SHP77 treated with DMSO at 0.1 percent for 48 hours (cell line): ENCODE results near the gene UBXN6.

Experiments
- DNase-seq: peaks from one replicate; lab custom pipeline; 2025; lab: John Stamatoyannopoulos, UW

The UBXN6 gene

DNA sequence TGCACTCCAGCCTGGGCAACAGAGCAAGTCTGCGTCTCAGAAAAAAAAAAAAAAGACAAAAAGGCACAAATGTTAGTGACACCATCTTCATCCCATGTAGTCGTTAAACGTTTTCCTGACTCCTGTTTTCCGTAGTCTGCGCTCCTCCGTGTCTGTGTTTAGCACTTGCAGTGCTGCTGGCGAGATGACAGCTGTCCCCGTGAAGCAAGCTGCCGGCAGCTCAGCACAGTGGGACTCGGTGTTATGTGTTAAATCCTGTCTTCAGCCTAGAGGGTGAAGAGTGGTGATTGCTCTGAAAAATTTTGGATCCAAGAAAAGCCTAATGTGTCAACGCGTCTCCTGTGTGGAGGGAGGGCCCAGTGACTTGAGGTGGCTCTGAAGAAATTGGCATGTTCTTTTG lies 18.4 kb downstream of the UBXN6 start:
- no peak for DNase-seq

DNA sequence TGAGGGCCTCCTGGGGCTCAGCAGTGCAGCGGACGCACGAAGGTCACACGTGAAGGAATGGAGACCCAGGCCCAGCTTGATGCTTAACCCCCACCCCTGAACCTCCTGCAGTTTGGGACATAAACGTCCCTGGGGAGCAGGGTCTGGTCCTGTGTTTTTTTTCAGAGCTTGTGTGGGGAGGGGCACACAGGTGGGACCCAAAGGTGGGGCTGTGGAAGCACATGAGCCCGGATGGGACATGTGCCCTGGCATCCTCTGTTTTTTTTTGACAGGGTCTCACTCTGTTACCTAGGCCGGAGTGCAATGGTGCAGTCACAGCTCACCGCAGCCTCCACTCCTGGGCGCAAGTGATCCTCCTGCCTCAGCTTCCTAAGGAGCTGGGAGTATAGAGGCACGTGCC lies 20.5 kb downstream of the UBXN6 start:
- DNase-seq, result no peak

DNA sequence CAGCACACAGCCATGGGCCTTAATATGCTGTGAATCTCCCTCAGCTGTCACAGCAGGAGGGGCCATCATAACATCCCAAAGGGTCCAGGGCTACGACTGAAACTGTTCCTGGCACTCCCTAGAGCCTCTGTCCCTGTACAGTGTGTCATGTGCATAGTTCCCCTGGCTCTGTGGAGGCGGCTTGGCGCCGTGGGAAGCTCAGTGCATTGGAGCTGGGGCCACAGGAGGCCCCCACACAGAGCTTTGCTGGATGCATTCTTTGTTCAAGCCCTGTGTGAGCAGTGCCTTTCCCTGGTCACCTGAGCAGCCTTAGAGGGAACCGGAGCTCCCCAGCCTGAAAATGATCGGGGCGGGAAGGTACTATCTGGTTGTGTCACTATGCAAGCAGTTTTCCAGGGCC lies 21.4 kb downstream of the UBXN6 start:
- DNase-seq, result no peak

DNA sequence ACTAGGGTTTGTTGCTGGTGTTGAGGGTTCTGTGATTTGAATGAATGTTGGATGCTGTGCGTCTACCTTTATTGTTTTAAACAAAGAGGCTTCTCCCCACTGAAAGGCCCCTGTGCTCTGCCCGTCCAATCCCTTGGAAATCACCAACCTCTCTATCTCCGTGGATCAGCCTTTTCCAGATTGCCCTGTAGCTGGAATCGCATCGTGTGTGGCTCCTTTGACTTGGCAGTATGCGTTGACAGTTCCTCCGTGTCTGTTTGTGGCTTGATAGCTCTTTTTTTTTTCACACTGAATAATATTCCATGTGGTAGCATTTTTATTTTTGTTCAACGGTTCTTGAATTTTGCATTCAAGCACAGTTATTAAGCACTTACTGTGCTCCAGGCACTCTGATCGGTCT lies 23.2 kb downstream of the UBXN6 start:
- DNase-seq, result no peak

DNA sequence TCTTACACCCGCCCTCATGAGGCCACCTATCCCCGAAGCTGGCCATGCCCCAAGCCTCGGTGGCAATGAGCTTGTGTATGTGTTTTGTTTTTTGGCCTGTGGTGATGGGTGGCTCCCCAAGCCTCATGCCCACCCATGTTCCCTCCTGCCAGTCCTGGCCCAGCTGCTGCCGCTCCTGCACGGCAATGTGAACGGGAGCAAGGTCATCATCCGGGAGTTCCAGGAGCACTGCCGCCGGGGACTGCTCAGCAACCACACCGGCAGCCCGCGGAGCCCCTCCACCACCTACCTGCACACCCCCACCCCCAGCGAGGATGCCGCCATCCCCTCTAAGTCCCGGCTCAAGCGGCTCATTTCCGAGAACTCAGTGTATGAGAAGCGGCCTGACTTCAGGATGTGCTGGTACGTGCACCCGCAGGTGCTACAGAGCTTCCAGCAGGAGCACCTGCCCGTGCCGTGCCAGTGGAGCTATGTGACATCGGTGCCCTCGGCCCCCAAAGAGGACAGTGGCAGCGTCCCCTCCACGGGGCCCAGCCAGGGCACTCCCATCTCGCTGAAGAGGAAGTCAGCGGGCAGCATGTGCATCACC lies 24.6 kb downstream of the UBXN6 start:
- no peak for DNase-seq

DNA sequence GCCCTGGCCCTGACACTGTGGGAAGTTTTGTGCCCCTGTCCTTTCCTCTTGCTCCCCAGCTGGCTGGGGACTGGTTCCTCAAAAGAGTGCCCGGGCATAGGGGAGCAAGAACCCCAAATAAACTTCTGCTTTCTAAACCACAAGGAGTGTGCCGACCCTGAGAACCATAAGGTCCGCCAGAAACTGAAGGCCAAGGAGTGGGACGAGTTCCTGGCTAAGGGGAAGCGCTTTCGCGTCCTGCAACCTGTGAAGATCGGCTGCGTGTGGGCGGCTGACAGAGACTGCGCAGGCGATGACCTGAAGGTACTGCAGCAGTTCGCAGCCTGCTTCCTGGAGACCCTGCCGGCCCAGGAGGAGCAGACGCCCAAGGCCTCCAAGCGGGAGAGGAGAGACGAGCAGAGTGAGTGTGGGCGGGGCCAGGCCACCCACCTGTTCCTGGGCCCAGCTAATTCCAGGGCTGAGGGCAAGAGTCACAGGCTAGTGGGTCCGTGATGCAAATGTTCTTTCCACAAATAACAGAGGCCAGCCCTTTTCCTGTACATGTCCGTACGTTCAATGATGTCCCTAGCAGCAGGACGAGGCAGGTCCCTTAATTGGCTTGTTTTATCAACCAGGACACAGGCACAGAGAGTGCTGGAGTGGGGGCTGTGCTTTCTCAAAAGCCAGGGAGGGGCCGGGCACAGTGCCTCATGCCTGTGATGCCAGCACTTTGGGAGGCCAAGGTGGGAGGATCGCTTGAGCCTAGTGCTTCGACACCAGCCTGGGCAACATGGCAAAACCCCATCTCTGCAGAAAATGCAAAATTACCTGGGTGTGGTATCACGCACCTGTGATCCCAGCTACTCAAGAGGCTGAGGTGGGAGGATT lies 25.6 kb downstream of the UBXN6 start:
- no peak for DNase-seq

DNA sequence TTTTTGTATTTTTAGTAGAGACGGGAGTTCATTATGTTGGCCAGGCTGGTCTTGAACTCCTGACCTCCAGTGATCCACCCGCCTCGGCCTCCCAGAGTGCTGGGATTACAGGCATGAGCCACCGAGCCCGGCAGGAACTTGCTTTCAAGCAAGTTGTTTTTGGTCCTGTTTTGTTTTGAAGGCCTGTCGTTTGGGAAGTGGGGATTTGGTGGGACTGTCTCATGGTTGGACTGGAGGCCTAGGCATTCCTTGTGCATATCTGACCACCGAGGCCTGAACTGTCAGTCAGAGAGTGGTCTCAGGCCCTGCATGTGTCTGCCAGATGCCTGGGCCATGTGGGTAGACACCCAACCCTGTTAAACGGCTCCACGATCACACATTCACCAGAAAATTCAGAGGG lies 26.3 kb downstream of the UBXN6 start:
- no peak for DNase-seq

DNA sequence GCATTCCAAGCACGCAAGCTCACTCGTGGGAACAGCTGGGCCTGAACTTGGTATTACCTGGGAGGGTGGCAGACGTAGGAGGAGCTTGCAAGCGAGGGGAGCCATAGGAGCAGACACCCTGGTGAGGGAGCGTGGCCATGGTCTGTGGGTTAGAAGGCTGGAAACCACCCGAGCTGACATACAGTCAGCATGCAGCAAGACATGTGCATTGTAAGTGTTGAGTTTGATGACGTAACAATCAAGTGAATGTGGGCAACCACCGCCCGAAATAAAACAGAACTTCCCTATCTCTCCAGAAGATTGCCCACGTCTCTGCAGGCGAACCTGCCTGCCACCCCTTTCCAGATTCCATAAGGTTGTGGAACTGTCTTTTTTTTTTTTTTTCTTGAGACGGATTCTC lies 26.8 kb downstream of the UBXN6 start:
- no peak for DNase-seq

DNA sequence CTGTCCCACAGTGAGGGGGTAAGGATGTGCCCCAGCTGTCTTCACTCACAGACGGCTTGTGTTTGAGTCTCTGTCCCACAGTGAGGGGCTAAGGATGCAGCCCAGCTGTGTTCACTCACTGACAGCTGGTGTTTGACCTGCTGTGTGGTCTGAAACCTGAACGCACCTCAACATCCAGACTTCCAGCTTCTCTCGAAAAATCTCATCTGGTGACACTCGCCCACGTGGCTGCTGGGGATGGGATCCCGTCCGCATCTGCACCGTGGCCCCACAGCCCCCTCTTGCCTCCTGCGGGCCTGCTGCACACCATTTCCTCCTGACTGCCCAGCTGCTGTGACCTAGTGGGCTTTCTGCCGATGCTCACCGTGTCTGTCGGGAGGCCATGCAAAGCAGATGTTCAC lies 27.8 kb downstream of the UBXN6 start:
- DNase-seq, result no peak

DNA sequence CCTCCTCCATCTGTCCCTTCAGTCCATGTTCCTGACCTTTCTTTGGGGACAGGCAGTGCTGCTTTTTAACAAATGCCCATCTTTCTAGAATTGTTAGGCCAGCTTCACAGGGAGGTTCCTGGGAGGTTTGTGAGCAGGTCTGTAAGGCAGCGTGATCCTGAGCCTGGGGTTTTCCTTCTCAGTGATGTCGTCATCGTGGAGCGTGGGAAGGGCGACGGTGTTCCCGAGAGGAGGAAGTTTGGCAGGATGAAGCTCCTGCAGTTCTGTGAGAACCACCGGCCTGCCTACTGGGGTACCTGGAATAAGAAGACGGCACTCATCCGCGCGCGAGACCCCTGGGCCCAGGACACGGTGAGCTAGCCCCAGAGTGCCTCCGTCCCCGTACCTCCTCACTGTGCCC lies 28.3 kb downstream of the UBXN6 start:
- DNase-seq, result no peak

DNA sequence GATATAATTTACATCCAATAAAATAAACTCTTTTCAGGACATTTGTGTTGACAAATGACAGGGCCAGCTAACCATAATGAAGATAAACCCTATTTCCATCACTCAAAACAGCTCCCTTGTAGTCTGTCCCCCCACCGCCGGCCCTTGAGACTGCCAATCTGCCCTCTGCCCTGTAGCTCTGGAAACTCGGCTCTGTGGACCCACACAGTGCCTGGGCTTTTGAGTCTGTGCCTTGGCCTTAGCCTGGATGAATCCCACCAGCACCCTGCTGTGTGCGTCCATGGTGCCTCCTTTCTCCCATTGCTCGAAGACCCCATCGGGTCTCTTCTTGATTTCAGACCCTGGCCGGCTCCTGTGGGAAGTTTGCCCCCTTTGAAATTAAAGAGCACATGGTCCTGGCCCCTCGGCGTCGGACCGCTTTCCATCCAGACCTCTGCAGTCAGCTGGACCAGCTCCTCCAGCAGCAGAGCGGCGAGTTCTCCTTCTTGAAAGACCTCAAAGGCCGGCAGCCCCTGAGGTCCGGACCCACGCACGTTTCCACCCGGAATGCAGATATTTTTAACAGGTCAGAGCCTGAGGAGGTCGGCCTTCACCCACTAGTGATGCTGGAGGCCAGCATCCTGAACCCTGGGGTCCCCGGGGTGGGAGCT lies 29.1 kb downstream of the UBXN6 start:
- DNase-seq, result no peak

DNA sequence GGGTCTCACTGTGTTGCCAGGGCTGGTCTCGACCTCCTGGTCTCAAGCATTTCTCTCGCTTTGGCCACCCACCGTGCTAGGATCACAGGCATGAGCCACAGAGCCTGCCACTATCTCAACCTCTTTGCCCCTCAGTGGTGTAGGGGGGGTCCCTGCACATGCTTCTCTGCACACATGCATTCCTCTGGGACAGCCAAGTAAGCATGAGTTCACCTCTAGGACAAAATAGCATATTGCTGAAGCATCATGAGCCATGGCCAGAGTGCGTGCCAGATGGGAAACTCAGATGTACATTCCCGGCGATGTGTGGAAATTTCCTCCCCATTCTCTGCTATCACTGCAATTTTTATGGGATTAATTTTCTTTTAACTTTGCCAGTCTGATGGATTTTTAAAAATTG lies 32.1 kb downstream of the UBXN6 start:
- no peak for DNase-seq

DNA sequence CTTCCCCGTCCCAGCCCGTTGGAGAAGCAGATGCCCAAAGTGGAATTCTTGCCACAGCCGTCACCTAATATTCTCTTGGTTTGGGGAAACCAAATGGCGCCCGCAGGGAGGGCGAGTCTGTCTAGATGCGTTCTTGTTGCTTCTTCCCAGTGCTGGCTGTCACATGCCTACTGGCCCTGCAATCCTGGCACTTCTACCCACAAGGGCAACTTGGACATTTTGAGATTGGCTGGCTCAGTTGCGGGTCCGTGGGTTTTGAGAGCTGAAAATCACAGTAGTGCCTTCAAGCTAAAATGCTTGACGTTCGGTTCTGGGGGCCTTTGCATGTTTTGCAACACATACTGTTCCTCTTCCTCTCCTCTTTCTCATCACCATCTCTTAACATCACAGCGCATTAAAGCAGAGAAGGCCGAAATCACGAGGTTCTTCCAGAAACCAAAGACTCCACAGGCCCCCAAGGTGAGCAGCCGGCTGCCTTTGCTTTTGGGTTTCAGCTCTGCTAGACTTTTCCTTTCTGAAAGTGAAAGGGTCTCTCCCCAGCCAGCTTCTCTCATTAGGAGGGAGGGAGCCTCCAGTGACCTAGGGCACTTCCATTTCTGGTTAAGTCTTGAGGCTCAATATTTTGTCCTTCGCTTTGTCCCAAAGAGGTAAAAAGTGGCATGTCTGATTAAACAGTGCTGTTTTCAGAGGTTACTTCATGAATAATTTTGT lies 34.0 kb downstream of the UBXN6 start:
- DNase-seq, result no peak

DNA sequence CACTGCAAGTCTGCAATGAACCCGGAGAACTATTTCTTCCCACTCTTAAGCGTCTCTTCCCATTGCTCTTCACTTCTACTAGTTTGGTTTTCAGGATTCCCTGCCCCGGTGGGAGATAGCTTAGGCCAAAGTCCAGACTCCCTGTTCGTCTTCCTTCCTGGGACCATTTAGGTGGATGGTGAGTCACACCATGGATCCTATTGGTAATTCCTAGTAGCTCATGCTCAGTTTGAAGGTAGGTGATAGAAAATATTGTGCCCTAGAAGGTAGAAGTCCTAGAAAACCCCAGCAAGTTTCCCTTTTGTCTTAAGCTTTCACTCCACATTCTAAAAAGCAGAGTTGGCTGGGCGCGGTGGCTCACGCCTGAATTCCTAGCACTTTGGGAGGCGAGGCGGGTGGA lies 41.3 kb downstream of the UBXN6 start:
- no peak for DNase-seq

DNA sequence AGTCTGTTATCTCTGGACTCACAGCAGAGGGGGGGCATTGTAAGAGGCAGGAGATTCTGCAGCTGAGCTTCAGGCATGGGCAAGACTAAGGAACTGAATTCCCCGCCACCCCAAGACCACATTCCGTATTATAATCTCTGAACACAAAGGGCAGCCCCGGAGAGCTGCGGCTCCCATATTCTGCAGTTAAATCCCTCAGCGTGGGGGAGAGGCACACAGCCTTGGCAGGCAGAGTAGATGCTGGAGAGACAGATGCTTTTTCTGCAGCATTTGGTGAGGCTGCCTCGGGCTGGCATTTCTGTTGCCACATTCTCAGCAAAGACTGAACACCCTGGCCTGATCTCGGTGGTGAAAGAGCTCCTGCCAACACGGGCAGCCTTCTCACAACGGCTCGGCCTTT lies 42.2 kb downstream of the UBXN6 start:
- no peak for DNase-seq

DNA sequence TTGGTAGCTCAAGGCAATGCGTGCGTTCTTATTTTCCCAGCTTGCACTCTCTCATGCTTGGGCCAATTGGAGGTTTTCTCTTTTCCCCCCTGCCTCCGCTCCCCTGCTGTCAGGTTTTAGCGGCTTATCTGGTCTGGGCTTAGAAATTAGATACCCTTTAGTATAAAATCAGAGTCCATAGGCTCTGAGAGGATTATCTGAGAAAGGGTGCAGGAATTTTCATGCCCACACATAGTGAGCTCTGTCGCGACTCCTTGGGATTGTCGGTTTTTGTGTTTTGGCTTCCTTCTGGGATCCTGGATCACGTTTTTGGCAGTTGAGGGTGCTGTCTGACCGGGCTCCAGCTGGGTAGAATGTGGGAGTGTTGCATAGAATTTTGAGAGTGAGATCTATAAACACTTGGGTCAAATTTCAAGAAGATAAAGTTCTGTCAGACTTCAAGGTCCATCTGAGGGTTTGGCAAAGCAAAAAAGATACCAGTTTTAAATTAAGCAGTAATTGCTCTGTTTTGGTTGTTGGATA lies 42.7 kb downstream of the UBXN6 start:
- no peak for DNase-seq

DNA sequence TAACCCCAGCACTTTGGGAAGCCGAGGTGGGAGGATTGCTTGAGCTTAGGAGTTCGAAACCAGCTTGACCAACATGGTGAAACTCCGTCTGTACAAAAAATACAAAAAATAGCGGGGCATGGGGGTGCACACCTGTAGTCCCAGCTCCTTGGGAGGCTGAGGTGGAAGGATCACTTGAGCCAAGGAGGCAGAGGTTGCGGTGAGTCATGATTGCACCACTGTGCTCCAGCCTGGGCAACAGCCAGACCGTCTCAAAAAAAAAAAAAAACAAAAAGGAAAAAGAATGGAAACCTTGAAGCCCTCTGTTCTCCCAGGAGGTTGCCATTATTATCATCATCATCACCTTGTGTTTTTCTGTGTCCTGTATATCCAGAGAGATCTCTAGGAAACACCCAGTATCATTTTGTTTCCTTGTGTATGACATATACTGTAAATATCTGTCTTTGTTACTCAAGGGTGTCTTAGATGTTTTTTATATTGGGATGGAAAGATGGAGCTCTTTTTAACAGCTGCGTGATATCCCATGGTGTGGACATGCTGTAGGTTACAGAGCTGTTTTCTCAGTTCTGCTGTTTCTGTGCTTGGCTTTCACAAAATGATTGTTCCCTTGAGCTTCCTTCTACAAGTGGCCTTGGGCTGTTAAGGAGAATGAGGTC lies 43.3 kb downstream of the UBXN6 start:
- DNase-seq, result no peak

DNA sequence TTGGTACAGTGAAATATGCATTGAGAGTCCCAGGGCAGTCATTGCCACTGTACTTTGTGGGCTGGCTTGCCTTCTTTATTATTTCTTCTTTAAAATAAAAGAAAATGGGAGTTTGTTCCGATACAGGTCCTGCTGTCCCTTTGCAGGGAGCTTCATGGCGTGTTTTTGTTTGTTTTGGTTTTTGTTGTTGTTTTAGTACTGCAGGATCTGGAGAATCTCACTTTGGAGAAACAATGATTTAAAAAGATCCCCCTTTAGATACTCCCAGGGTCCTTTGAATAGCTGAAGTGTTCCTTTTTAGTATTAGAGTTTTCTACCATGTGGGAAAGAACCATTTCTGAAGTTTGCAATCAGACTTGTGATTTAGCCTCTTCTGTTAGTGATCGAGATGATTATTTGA lies 44.0 kb downstream of the UBXN6 start:
- DNase-seq, result no peak

DNA sequence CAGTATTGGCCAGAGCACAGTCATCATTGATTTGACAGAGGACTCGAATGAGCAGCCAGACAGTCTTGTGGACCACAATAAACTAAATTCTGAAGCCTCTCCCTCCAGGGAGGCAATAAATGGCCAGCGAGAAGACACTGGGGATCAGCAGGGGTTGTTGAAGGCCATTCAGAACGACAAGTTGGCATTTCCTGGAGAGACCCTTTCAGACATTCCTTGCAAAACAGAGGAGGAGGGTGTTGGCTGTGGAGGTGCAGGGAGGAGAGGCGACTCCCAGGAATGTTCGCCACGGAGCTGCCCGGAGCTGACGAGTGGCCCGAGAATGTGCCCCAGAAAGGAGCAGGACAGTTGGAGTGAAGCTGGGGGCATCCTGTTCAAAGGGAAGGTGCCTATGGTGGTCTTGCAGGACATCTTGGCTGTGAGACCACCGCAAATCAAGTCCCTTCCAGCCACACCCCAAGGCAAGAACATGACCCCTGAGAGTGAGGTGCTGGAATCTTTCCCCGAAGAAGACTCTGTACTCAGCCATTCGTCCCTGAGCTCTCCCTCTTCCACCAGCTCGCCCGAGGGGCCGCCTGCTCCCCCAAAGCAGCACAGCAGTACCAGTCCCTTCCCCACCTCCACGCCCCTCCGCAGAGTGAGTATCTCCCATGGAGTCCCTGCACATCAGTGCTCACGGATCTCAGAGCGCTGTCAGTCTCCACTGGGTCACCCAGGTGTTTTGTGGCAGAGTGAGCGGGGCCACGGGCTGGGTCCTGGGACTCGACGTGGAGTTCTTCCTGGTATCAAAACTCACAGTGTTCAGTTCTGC lies 48.3 kb downstream of the UBXN6 start:
- DNase-seq, result no peak

DNA sequence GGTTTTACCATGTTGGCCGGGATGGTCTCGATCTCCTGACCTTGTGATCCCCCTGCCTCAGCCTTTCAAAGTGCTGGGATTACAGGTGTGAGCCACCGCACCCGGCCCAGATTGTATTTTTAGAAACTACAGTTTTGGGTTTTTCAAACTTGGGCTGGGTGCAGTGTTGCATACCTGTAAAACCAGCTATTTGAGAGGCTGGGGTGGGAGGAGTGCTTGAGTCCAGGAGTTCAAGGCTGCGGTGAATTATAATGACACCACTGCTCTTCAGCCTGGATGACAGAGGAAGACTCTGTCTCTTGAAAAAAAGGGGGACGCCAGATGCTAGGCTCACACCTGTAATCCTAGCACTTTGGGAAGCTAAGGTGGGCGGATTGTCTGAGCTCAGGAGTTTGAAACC lies 51.0 kb downstream of the UBXN6 start:
- no peak for DNase-seq

DNA sequence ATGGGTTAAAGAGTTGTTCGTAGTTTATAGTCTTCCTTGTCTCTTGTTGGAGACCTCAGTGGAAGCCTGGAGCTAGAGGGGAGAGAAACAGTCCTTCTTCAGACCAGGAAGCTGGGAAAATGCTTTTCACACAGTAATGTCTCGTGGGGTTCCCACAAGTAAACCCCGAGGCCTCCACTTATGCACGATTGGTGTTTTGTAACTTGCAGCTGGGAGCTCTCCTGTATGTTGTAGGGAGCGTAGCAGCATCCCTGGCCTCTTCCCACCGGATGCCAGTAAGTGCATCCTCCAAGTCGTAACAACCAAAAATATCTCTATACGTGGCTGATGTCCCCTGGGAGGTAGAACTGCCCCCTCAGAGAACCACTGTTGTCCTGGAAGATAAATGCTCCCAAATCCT lies 51.6 kb downstream of the UBXN6 start:
- no peak for DNase-seq
